Endodermal cell (in vitro differentiated cells): ENCODE measurements around the gene PSMB7. TPM values are rescaled to one million over a fixed set of nuclear protein-coding genes. Genes with fewer than 3 reads are reported as not detected.

Experiments
- DNase-seq: peaks from one replicate; pipeline ENCODE4 v3.0.0-alpha.2; 2017
- H3K27ac ChIP-seq: 2 replicates; pipeline ENCODE4 v1.5.1; 2013; ENCODE audit warnings: mild to moderate bottlenecking, low read depth, low read length, moderate library complexity
- H3K27me3 ChIP-seq: 2 replicates; pipeline ENCODE4 v1.6.1; 2013; ENCODE audit warnings: mild to moderate bottlenecking, low read length, moderate library complexity; ENCODE audit not compliant: insufficient read depth, control insufficient read depth, poor library complexity, severe bottlenecking
- H3K36me3 ChIP-seq: 2 replicates; pipeline ENCODE4 v1.7.0; 2013; ENCODE audit warnings: mild to moderate bottlenecking, low read length, moderate library complexity; ENCODE audit not compliant: control insufficient read depth, insufficient read depth
- H3K4me1 ChIP-seq: one replicate; pipeline ENCODE4 v1.7.0; 2013; ENCODE audit warnings: low read length; ENCODE audit not compliant: control insufficient read depth, insufficient read depth
- H3K4me3 ChIP-seq: 2 replicates; pipeline ENCODE4 v1.5.1; 2013; ENCODE audit warnings: mild to moderate bottlenecking, low read length, moderate library complexity
- H3K9ac ChIP-seq: 2 replicates; pipeline ENCODE4 v1.6.1; 2013; ENCODE audit warnings: mild to moderate bottlenecking, low read length, moderate library complexity; ENCODE audit not compliant: poor library complexity, severe bottlenecking; ENCODE audit errors: extremely low read depth
- H3K9me3 ChIP-seq: 2 replicates; pipeline ENCODE4 v1.6.1; 2013; ENCODE audit warnings: mild to moderate bottlenecking, low read length, moderate library complexity; ENCODE audit not compliant: control insufficient read depth
- H3K27ac Mint-ChIP-seq: 2 replicates; pipeline ENCODE4 v1.8.0; 2020; ENCODE audit warnings: mixed read lengths
- H3K27me3 Mint-ChIP-seq: 2 replicates; pipeline ENCODE4 v1.8.0; 2021; ENCODE audit warnings: mild to moderate bottlenecking, mixed read lengths; ENCODE audit not compliant: insufficient read depth
- H3K36me3 Mint-ChIP-seq: 2 replicates; pipeline ENCODE4 v1.8.0; 2020; ENCODE audit warnings: low read depth, mixed read lengths
- H3K4me1 Mint-ChIP-seq: 2 replicates; pipeline ENCODE4 v1.8.0; 2020; ENCODE audit warnings: mixed read lengths
- H3K4me3 Mint-ChIP-seq: 2 replicates; pipeline ENCODE4 v1.8.0; 2020; ENCODE audit warnings: mild to moderate bottlenecking, moderate library complexity, mixed read lengths
- H3K9me3 Mint-ChIP-seq: 2 replicates; pipeline ENCODE4 v1.8.0; 2020; ENCODE audit warnings: mild to moderate bottlenecking, mixed read lengths
- WGBS, 2 experiments: methylation state at CpG; one replicate each; pipeline versions ENCODE4 v1.1.5 to v1.1.7; 2013; ENCODE audit warnings: missing lambda C conversion rate in 2 of 2, mixed read lengths in 1 of 2; ENCODE audit not compliant: insufficient coverage in 1 of 2, insufficient read length in 1 of 2; 5-methylcytosine and 5-hydroxymethylcytosine counted together
- total RNA-seq, 2 donors: library from RNA; stranded (reverse); fragmentation: NEBNext Ultra II Directional in 1 of 2; extraction: Animal tissue kit (Norgen Biotek cat#: 25700) in 1 of 2; gene quantifications; 2 replicates in 1 of 2; 3 replicates in 1 of 2; pipeline ENCODE4 v1.2.1, GENCODE V29; 2021
- TF ChIP-seq, protein P1 (sequence below): fragments of 200-600 bp; sonication (generic); conservative IDR thresholded peaks from 2 replicates; pipeline ENCODE4 v1.5.0; 2021; ENCODE audit warnings: antibody characterized with exemption, mild to moderate bottlenecking

PSMB7 gene
- total RNA-seq, 2 donors from 2014 or later = 203 to 223 TPM

DNA sequence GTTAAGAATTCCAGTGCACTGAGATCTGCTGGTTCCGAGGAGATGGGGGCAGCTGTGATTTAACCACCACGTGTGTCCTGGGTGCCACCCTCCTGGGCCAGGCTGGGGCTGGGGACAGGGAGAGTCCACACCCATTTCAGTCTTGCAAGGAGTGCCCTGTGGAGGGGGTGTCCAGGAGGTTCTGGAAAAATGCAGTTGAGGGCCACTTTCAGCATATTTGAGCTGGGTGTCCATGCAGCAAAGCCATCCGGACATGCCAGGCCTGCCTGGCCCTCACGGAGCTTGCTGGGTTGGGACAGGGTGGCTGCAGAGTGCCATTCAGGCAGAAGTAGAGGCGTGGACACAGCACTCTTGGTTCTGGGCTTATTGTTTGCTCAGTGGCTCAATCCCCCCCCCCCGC is 89.4 kb downstream of the PSMB7 start:
- no peaks in the 10 kb centered on the region for H3K9me3 ChIP-seq
- 84 to 100% methylated on average over 4 to 5 of the region's 6 CpGs for WGBS, 2 experiments
- no peaks in the 10 kb centered on the region for H3K9me3 Mint-ChIP-seq

DNA sequence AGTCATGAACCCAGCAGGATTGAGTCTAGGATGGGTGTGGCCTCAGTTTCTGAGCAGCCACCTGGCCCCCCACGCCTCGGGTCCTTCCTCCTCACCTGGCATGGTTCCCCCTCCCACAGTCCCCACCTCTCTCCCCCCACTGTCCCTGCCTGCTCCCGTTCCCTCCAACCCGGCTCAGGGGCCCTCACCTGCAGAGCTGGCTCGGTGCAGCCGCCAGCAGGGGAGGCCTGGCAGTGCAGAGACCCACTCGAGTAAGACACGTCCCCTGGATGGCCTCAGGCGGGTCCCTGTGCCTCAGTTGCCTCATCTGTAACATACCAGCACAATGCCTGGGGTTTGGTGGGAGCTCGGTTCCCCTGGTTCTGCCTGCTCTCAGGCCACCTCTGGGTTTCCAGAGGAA is 91.3 kb downstream of the PSMB7 start:
- no peaks in the 10 kb centered on the region for H3K4me1 ChIP-seq
- TF ChIP-seq, protein P1, sequence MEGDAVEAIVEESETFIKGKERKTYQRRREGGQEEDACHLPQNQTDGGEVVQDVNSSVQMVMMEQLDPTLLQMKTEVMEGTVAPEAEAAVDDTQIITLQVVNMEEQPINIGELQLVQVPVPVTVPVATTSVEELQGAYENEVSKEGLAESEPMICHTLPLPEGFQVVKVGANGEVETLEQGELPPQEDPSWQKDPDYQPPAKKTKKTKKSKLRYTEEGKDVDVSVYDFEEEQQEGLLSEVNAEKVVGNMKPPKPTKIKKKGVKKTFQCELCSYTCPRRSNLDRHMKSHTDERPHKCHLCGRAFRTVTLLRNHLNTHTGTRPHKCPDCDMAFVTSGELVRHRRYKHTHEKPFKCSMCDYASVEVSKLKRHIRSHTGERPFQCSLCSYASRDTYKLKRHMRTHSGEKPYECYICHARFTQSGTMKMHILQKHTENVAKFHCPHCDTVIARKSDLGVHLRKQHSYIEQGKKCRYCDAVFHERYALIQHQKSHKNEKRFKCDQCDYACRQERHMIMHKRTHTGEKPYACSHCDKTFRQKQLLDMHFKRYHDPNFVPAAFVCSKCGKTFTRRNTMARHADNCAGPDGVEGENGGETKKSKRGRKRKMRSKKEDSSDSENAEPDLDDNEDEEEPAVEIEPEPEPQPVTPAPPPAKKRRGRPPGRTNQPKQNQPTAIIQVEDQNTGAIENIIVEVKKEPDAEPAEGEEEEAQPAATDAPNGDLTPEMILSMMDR = no peak
- DNase-seq = no peak
- no peaks in the 10 kb centered on the region for H3K9me3 ChIP-seq
- H3K9ac ChIP-seq = no peak overlapping the region
- H3K27me3 ChIP-seq = no peaks in the 10 kb centered on the region
- no peak overlapping the region for H3K4me3 Mint-ChIP-seq
- H3K27ac ChIP-seq = no peak overlapping the region
- no peaks in the 10 kb centered on the region for H3K27me3 Mint-ChIP-seq
- no peaks in the 10 kb centered on the region for H3K4me1 Mint-ChIP-seq
- H3K27ac Mint-ChIP-seq = no peak overlapping the region
- WGBS, 2 experiments = 90 to 100% methylated on average over 1 to 10 of the region's 10 CpGs
- H3K4me3 ChIP-seq = no peak overlapping the region
- H3K36me3 ChIP-seq = no peaks in the 10 kb centered on the region
- H3K9me3 Mint-ChIP-seq = no peaks in the 10 kb centered on the region
- peaks cover 2% of the 10 kb centered on the region for H3K36me3 Mint-ChIP-seq

More for the DNA sequence above, 89.4 kb downstream of the PSMB7 start:
- TF ChIP-seq, protein P1 = no peak
- Histone ChIP-seq H3K27ac (no peak overlapping the region), H3K36me3 (no peaks in the 10 kb centered on the region), H3K27me3 (no peaks in the 10 kb centered on the region), H3K4me1 (no peaks in the 10 kb centered on the region), H3K9ac (no peak overlapping the region), H3K4me3 (no peak overlapping the region)
- H3K36me3 Mint-ChIP-seq = no peaks in the 10 kb centered on the region
- H3K4me3 Mint-ChIP-seq = no peak overlapping the region
- no peak overlapping the region for H3K27ac Mint-ChIP-seq
- no peaks in the 10 kb centered on the region for H3K27me3 Mint-ChIP-seq
- no peaks in the 10 kb centered on the region for H3K4me1 Mint-ChIP-seq
- DNase-seq = no peak

DNA sequence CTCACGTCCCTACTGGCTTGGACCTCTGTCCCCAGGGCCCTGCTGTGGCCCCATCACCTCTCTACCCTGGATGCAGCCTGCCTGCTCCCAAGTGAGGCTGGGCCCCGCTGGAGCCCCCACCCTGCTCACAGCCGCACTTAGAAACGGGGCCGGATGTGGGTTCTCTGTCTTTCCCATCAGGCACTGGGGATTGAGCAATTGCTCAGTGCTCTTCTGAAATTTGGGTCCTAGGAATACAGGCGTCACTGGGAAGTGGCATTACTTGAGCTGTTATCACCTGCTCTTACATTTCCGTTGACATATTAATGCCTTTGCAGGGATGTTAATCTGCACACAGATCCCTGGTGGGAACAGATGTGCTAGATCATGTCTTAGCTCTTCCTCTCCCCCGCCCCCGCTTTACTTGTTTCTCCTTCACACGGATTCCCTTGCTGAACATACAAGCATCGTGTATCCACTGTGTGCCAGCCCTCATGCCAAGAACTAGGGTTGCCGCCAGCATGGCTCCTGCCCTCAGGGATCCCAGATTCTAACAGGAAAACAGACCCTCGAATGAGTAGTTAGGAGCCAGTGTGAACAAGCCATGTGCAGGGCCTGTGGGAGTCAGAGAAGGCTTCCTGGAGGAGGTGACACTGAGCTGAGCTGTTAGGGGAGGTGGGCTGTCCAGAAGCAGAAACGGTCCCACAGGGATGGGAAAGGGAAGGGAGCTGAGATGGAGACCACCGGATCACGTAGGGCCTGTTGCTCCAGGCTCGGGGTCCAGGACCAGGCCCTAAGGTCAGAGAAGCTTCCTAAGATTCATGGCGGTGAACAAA is 92.4 kb downstream of the PSMB7 start:
- H3K36me3 ChIP-seq = no peaks in the 10 kb centered on the region
- Mint-ChIP-seq H3K27ac (no peak overlapping the region), H3K4me3 (no peak overlapping the region), H3K9me3 (no peaks in the 10 kb centered on the region), H3K36me3 (peaks cover 4% of the 10 kb centered on the region), H3K27me3 (no peaks in the 10 kb centered on the region), H3K4me1 (no peaks in the 10 kb centered on the region)
- H3K9me3 ChIP-seq = no peaks in the 10 kb centered on the region
- DNase-seq = no peak
- 94 to 96% methylated on average over 13 to 18 of the region's 18 CpGs for WGBS, 2 experiments
- H3K9ac ChIP-seq = no peak overlapping the region
- TF ChIP-seq, protein P1 = no peak
- H3K4me1 ChIP-seq = no peaks in the 10 kb centered on the region
- no peak overlapping the region for H3K27ac ChIP-seq
- H3K27me3 ChIP-seq = no peaks in the 10 kb centered on the region
- no peak overlapping the region for H3K4me3 ChIP-seq
